Liver (tissue), 9 donors: ENCODE measurements around the gene GIMAP5. TPM values are rescaled to one million over a fixed set of nuclear protein-coding genes. Genes with fewer than 3 reads are reported as not detected.

Experiments
- DNase-seq: peaks from one replicate; pipeline ENCODE4 v3.0.0-alpha.2; 2017; ENCODE audit warnings: low spot score
- H3K27ac ChIP-seq, 2 donors: one replicate each; pipeline ENCODE4 v1.7.0; 2013; ENCODE audit warnings: inconsistent platforms in 2 of 2, low read length in 2 of 2, control low read depth in 1 of 2, low read depth in 1 of 2, mild to moderate bottlenecking in 1 of 2
- H3K27me3 ChIP-seq, 4 donors: one replicate each; pipeline versions ENCODE4 v1.6.1 to v1.7.0; 2013; ENCODE audit warnings: low read length in 3 of 4, inconsistent platforms in 1 of 4, mild to moderate bottlenecking in 1 of 4, moderate library complexity in 1 of 4; ENCODE audit not compliant: control insufficient read depth in 4 of 4, insufficient read depth in 4 of 4
- H3K36me3 ChIP-seq, 4 donors: one replicate each; pipeline versions ENCODE4 v1.6.1 to v1.7.0; 2013; ENCODE audit warnings: low read length in 3 of 4, mild to moderate bottlenecking in 3 of 4, low read depth in 1 of 4, moderate library complexity in 1 of 4; ENCODE audit not compliant: control insufficient read depth in 4 of 4, insufficient read depth in 3 of 4
- H3K4me1 ChIP-seq, 4 donors: one replicate each; pipeline versions ENCODE4 v1.6.1 to v1.7.0; 2013; ENCODE audit warnings: low read length in 3 of 4, mild to moderate bottlenecking in 3 of 4, moderate library complexity in 1 of 4; ENCODE audit not compliant: control insufficient read depth in 4 of 4, insufficient read depth in 4 of 4
- H3K4me3 ChIP-seq, 3 donors: one replicate each; pipeline versions ENCODE4 v1.6.1 to v1.7.0; 2013; ENCODE audit warnings: low read length in 3 of 3, control low read depth in 1 of 3, low read depth in 1 of 3, mild to moderate bottlenecking in 1 of 3
- H3K9ac ChIP-seq, 2 donors: one replicate each; pipeline ENCODE4 v1.7.0; 2013; ENCODE audit warnings: low read length in 2 of 2, mild to moderate bottlenecking in 2 of 2, moderate library complexity in 2 of 2, control low read depth in 1 of 2, low read depth in 1 of 2
- H3K9me3 ChIP-seq, 4 donors: one replicate each; pipeline versions ENCODE4 v1.6.1 to v1.7.0; 2013; ENCODE audit warnings: low read length in 3 of 4; ENCODE audit not compliant: control insufficient read depth in 4 of 4
- EGR1 ChIP-seq, 2 donors: IDR thresholded peaks; 2 replicates each; pipeline ENCODE4 v1.6.1; 2016 to 2018; ENCODE audit warnings: antibody characterized with exemption in 2 of 2, low read depth in 2 of 2
- GABPA ChIP-seq, 2 donors: IDR thresholded peaks in 1 of 2; conservative IDR thresholded peaks in 1 of 2; 2 replicates each; pipeline ENCODE4 v1.6.1; 2016; ENCODE audit warnings: antibody characterized with exemption in 2 of 2, mild to moderate bottlenecking in 1 of 2, moderate library complexity in 1 of 2
- HNF4G ChIP-seq: IDR thresholded peaks from 2 replicates; pipeline ENCODE4 v1.6.1; 2016; ENCODE audit warnings: antibody characterized with exemption
- JUND ChIP-seq, 2 donors: IDR thresholded peaks; 2 replicates each; pipeline ENCODE4 v1.6.1; 2016; ENCODE audit warnings: antibody characterized with exemption in 2 of 2
- NR2F2 ChIP-seq: IDR thresholded peaks from 2 replicates; pipeline ENCODE4 v1.6.1; 2016; ENCODE audit warnings: antibody characterized with exemption
- RAD21 ChIP-seq, 2 donors: IDR thresholded peaks; 2 replicates each; pipeline ENCODE4 v1.6.1; 2016; ENCODE audit warnings: antibody characterized with exemption in 2 of 2, mild to moderate bottlenecking in 2 of 2
- RXRA ChIP-seq, 2 donors: IDR thresholded peaks; 2 replicates each; pipeline ENCODE4 v1.6.1; 2017 to 2018; ENCODE audit warnings: antibody characterized with exemption in 2 of 2, mild to moderate bottlenecking in 1 of 2
- SP1 ChIP-seq: IDR thresholded peaks from 2 replicates; pipeline ENCODE4 v1.6.1; 2018; ENCODE audit warnings: antibody characterized with exemption, mild to moderate bottlenecking
- TAF1 ChIP-seq: conservative IDR thresholded peaks from 2 replicates; pipeline ENCODE4 v1.6.1; 2016; ENCODE audit warnings: antibody characterized with exemption, mild to moderate bottlenecking
- ZBTB33 ChIP-seq: IDR thresholded peaks from 2 replicates; pipeline ENCODE4 v1.6.1; 2016; ENCODE audit warnings: antibody characterized with exemption
- WGBS: extraction: QIAGEN DNeasy Blood & Tissue Kit; methylation state at CpG from one replicate; pipeline ENCODE4 v1.1.7; 2013; 5-methylcytosine and 5-hydroxymethylcytosine counted together
- polyA plus RNA-seq, 2 donors: library from polyadenylated mRNA; stranded (reverse) in 1 of 2; unstranded in 1 of 2; fragments of 200-250 nt in 1 of 2; fragments of >200 nt in 1 of 2; fragmentation: Nextera tagmentation in 1 of 2; extraction: Ambion mirVana in 1 of 2; gene quantifications; one replicate each; pipeline versions ENCODE4 v1.2.1 to v1.2.3, GENCODE V29; 2013 to 2015
- total RNA-seq, 2 donors: library from RNA; depleted of rRNA; stranded (reverse); fragments of >200 nt; gene quantifications; one replicate each; pipeline ENCODE4 v1.2.3, GENCODE V29; 2014
- TF ChIP-seq, protein P1 (sequence below): IDR thresholded peaks from 2 replicates; pipeline ENCODE4 v1.6.1; 2016; ENCODE audit warnings: antibody characterized with exemption
- donor health status: healthy.
- donor health status: healthy.
- donor health status: healthy.
- donor health status: healthy.
- donor health status: healthy.

GIMAP5 gene
- total and polyA plus RNA-seq, 4 donors: 9.7 to 20.6 (median 12.1) TPM

DNA sequence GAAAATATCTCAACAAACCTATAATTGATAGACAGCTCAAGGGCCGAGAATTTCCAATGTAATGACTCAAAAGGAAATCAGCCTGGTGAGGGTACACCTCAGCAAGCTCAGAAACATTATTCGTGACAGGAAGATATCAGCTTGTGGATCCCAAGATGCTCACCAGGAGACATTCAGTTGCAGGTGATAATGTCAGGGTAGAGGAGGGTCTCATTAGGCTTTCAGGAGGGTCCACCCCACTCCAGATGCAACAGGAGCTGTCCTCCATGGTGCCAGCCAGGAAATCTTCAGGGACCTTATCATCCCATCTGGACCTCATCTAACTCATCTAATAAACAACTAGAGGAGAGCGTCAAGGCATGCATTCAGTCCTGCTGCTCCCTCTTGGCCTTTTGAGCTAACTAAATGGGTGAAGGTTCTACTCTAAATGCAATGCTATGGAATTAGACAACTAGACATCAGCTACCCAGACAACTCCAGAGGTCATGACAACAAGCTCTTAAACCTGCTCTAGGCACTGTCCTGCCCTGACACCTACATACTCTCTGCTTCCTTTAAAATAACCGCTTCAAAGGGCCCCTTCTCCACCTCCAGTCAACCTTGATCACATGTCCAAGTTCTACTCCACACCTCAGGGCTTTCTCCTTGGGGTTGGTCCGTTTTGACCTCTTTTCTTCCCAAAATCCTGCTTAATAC is 4.3 kb upstream of the GIMAP5 start:
- H3K27me3 ChIP-seq: no peaks in the 10 kb centered on the region
- WGBS: 86% methylated on average over 5 of the region's 5 CpGs
- H3K36me3 ChIP-seq: no peaks in the 10 kb centered on the region
- DNase-seq: no peak
- H3K9me3 ChIP-seq: no peaks in the 10 kb centered on the region
- no peak for TF ChIP-seq HNF4G
- H3K4me1 ChIP-seq: peaks cover 0 to 1% (median under 1%) of the 10 kb centered on the region in 4 donors
- no peak overlapping the region for H3K27ac ChIP-seq
- H3K4me3 ChIP-seq: no peak overlapping the region
- no peak overlapping the region for H3K9ac ChIP-seq

DNA sequence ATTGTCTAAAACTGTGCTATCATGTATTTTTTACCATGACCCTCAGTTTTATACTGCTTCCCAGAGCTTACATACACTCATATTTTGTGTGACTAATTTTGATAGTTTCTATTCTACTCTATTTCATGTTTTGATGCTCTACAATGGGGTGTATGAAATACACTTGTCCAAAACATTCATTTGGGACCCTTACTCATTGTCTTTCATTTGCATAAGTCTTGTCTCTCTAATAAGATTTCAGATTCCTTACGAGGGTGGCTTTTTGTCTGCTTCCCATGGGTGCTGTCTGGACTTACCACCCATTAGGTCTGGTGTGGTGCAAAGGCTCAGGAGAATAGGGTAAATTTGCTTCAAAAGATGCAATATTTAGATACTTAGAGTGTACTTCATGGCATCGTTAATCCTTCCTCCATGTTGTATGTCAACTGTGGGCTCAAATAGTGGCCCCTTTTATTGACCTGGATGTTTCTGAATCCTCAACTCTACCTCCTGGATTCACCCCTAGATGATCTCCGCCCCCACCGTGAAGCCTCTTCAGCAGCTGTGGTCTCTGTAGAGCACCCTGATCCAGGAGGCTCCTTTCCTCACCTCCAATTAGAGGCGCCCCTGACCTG is 3.6 kb upstream of the GIMAP5 start:
- Histone ChIP-seq H3K4me3 (no peak overlapping the region), H3K27ac (no peak overlapping the region), H3K9me3 (no peaks in the 10 kb centered on the region), H3K27me3 (no peaks in the 10 kb centered on the region), H3K36me3 (no peaks in the 10 kb centered on the region), H3K4me1 (peaks cover under 1 to 4% (median 3%) of the 10 kb centered on the region in 4 donors), H3K9ac (no peak overlapping the region)
- no peak for DNase-seq
- WGBS: 94% methylated on average over 5 of the region's 5 CpGs
- no peak for TF ChIP-seq GABPA (IDR thresholded peaks at IDR 0.05 in 1 of 2, conservative IDR thresholded peaks at IDR 0.05 in 1 of 2)
- no peak for TF ChIP-seq HNF4G
- TF ChIP-seq, protein P1, sequence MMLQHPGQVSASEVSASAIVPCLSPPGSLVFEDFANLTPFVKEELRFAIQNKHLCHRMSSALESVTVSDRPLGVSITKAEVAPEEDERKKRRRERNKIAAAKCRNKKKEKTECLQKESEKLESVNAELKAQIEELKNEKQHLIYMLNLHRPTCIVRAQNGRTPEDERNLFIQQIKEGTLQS: no peak
- no peak for TF ChIP-seq EGR1 (IDR thresholded peaks at IDR 0.05; ENCODE audit: low read depth in 2 of 2)
- TF ChIP-seq ZBTB33: no peak
- TF ChIP-seq JUND (IDR thresholded peaks at IDR 0.05): no peak

- H3K27ac ChIP-seq: no peak overlapping the region
- H3K4me1 ChIP-seq: peaks cover 3 to 10% (median 9%) of the 10 kb centered on the region in 4 donors
- DNase-seq: no peak
- TF ChIP-seq NR2F2 (no peak), JUND (IDR thresholded peaks at IDR 0.05) (no peak), TAF1 (no peak), RXRA (IDR thresholded peaks at IDR 0.05) (no peak), RAD21 (IDR thresholded peaks at IDR 0.05) (no peak), SP1 (no peak), ZBTB33 (no peak), HNF4G (no peak)
- H3K4me3 ChIP-seq: no peak overlapping the region
- H3K9me3 ChIP-seq: no peaks in the 10 kb centered on the region
- 90% methylated on average over 3 of the region's 3 CpGs for WGBS
- H3K9ac ChIP-seq: no peak overlapping the region
- H3K27me3 ChIP-seq: no peaks in the 10 kb centered on the region
- no peaks in the 10 kb centered on the region for H3K36me3 ChIP-seq
Measured at GRCh38 chr7:150734254-150734653, 3.0 kb upstream of the GIMAP5 start.
